Testis (tissue), 3 donors: ENCODE measurements around the gene AVP. TPM values are rescaled to one million over a fixed set of nuclear protein-coding genes. Genes with fewer than 3 reads are reported as not detected.
A peak's percentile ranks its signal among the peaks of the same experiment; 100 is the strongest.

ENCODE experiments used
- DNase-seq: peaks from one replicate; pipeline ENCODE4 v3.0.0-alpha.2; 2019
- H3K27ac ChIP-seq, 2 donors: fragments of 200-600 bp; sonication (generic); one replicate each; pipeline ENCODE4 v1.5.1; 2019
- H3K27me3 ChIP-seq: fragments of 200-600 bp; sonication (generic); one replicate; pipeline ENCODE4 v1.5.1; 2019
- H3K36me3 ChIP-seq: fragments of 200-600 bp; sonication (generic); one replicate; pipeline ENCODE4 v1.5.1; 2017; ENCODE audit warnings: low read depth; ENCODE audit errors: missing control alignments
- H3K4me1 ChIP-seq: fragments of 200-600 bp; sonication (generic); one replicate; pipeline ENCODE4 v1.5.1; 2019
- H3K4me3 ChIP-seq, 2 donors: fragments of 200-600 bp; sonication (generic); one replicate each; pipeline ENCODE4 v1.5.1; 2017 to 2019
- H3K9me3 ChIP-seq: fragments of 200-600 bp; sonication (generic); one replicate; pipeline ENCODE4 v1.5.1; 2017
- POLR2A ChIP-seq: fragments of 450-650 bp; IDR thresholded peaks from one replicate; pipeline ENCODE4 v1.6.1; 2017; ENCODE audit warnings: antibody characterized with exemption, mild to moderate bottlenecking, moderate library complexity
- WGBS, 2 donors: methylation state at CpG; one replicate each; pipeline ENCODE4 v1.1.5; 2018; 5-methylcytosine and 5-hydroxymethylcytosine counted together
- intact Hi-C: fragments of 100-400 bp; cut with DNase I; formaldehyde crosslinking; loops from one replicate; pipeline ENCODE4 v1.15.1; 2023; ENCODE audit warnings: low total_unique reads
- polyA plus RNA-seq: library from polyadenylated mRNA; stranded (reverse); fragments of 350-450 nt; fragmentation: Illumina TruSeq; extraction: RNeasy Lipid Tissue Mini Kit (QIAGEN cat#74804); gene quantifications from one replicate; pipeline ENCODE4 v1.2.3, GENCODE V29; 2014; ENCODE audit warnings: low read depth, low replicate concordance; ENCODE audit not compliant: insufficient read depth
- total RNA-seq, 2 donors: library from RNA; depleted of rRNA; stranded (reverse); fragments of >200 nt; gene quantifications; one replicate each; pipeline ENCODE4 v1.2.3, GENCODE V29; 2016
- TF ChIP-seq, protein P1 (sequence below), 3 experiments: fragments of 450-650 bp in 2 of 3; fragments of 200-600 bp in 1 of 3; sonication (generic) in 1 of 3; IDR thresholded peaks; one replicate each; pipeline ENCODE4 v1.5.1; 2016 to 2019; ENCODE audit warnings: antibody characterized with exemption in 3 of 3, mild to moderate bottlenecking in 2 of 3, moderate library complexity in 1 of 3

The AVP gene
- total and polyA plus RNA-seq, 3 donors from 2014 or later: 1.3 TPM; not detected in 2

DNA sequence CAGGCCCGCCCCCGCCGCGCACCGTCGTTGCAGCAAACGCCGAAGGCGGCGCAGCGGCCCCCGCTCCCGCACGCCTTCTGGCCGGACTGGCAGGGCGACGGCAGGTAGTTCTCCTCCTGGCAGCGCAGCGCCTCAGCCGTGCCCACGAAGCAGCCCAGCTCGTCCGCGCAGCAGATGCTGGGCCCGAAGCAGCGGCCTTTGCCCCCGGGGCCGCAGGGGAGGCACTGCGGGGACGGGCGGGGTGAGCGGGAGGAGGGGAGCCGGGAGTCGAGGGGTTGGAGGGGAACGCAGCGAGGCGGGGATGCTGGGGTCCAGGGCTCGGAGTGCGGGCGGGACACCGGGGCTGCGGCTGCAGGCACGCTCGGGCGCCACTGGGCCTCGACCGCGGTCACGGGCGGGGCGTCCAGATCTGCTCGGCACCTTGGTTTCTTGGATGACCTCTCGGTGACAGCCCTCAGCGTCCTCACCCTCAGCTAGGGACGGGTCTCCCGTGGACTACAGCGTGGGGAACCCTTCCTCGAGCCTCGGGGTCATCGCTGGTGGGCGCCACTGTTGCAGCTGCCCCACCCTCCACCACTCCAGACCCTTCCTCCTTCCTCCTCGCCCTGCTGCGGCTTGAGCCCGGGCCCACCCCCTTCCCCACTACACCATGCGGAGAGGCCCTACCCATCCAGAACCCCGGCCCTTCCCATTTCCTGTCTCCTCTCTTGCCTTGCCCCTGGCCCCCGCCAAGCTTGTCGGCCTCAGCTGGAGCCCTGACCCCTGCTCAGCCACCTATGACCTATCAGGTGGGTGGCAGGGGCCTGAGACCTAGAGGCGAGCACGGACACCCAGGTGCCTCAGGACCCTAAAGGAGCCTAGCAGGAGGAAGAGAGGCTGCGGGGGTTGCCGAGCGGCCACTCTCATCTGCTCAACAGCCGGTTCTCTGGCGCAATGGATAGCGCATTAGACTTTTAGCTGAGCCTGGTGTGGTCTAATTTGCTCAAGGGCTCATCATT lies 1.3 kb downstream of the AVP start:
- no peak for DNase-seq
- TF ChIP-seq, protein P1, sequence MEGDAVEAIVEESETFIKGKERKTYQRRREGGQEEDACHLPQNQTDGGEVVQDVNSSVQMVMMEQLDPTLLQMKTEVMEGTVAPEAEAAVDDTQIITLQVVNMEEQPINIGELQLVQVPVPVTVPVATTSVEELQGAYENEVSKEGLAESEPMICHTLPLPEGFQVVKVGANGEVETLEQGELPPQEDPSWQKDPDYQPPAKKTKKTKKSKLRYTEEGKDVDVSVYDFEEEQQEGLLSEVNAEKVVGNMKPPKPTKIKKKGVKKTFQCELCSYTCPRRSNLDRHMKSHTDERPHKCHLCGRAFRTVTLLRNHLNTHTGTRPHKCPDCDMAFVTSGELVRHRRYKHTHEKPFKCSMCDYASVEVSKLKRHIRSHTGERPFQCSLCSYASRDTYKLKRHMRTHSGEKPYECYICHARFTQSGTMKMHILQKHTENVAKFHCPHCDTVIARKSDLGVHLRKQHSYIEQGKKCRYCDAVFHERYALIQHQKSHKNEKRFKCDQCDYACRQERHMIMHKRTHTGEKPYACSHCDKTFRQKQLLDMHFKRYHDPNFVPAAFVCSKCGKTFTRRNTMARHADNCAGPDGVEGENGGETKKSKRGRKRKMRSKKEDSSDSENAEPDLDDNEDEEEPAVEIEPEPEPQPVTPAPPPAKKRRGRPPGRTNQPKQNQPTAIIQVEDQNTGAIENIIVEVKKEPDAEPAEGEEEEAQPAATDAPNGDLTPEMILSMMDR (IDR thresholded peaks at IDR 0.05): no peak
- no peak for TF ChIP-seq POLR2A
- intact Hi-C loops: no loop called here
- Histone ChIP-seq H3K4me3 (peak overlapping the region; percentile 36 to 48), H3K27me3 (no peaks in the 10 kb centered on the region), H3K4me1 (peaks cover 8% of the 10 kb centered on the region), H3K27ac (no peak overlapping the region), H3K36me3 (no peaks in the 10 kb centered on the region), H3K9me3 (no peaks in the 10 kb centered on the region)
- WGBS, 2 donors: 17 to 30% methylated on average over 24 to 60 of the region's 76 CpGs

DNA sequence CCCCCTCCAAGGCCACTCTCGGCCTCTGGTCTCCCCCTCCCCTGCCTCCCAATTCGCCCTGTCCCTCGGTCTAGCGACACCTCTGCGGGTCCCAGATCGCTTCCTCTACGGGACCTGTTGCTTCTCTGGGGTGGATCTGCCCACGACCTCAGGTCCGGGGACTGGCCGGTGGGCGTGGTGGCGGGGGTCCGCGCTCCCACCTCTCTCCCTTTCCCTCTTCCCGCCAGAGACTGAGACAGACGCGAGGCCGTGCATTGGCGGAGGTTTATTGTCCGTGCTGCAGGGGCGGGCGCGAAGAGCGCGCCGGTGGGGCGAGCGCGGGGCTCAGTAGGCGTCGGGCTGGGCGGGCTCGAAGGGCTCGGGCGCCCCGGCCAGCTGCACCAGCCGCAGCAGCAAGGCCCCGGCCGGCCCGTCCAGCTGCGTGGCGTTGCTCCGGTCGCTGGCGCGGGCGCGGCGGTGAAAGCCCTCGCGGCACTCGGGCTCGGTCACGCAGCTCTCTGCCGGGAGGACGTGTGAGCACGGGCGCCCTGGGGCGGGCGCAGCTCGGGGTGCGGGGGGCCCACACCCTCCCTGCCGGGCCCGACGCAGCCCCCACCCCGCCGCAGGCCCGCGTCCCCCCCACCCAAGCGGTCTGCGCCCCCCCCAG lies 2.1 kb downstream of the AVP start:
- WGBS, 2 donors: 7 to 24% methylated on average over 13 to 54 of the region's 71 CpGs
- TF ChIP-seq, protein P1 (IDR thresholded peaks at IDR 0.05): no peak
- TF ChIP-seq POLR2A: no peak
- Histone ChIP-seq H3K27me3 (no peaks in the 10 kb centered on the region), H3K27ac (no peak overlapping the region), H3K9me3 (no peaks in the 10 kb centered on the region), H3K4me1 (peaks cover 8% of the 10 kb centered on the region), H3K4me3 (peak overlapping the region; percentile 36 to 48), H3K36me3 (no peaks in the 10 kb centered on the region)
- intact Hi-C loops: no loop called here
- no peak for DNase-seq

DNA sequence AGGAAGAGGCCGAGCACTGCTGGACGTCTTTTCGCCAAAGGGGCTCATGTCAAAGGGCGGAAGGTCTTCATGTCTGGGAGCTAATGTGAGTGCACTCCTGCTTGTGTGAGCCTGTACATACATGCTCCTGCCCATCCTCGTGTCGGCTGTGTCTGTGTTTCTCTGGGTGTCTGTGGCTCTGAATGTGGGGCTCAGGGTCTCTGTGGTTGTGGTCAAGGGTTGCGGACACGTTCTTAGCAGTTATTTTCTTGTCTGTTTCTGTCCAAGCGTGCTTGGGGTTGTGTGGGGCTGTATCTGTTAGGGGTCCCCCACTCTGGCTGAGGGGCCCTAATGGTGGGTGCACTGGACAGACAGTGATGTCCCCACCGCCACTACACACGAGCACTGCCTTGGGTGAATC lies 2.9 kb downstream of the AVP start:
- no peak for DNase-seq
- WGBS, 2 donors: 77 to 86% methylated on average over 9 to 11 of the region's 11 CpGs
- H3K9me3 ChIP-seq: no peaks in the 10 kb centered on the region

DNA sequence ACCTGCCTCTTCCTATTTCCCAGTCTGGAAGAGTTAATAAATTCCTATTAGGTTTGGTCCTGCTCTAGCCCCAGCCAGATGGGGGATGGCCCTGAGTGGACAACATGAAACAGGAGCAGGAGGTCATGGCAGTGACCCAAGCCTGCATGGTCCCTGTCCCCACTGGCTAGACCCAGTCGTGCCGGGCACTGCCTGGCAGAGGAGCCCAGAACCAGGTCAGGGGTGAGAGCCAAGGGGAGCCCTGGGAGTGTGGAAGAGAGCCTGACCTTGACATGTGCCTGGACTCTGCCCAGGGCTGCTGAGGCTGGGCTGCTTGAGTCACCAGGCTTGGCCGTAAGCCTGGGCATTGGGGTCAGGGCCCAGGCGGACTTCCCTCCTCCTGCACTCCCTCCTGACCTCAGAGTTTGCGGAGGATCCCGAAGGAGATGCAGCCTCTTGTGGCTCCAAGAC lies 3.6 kb downstream of the AVP start:
- TF ChIP-seq, protein P1 (IDR thresholded peaks at IDR 0.05): no peak
- no peak for TF ChIP-seq POLR2A
- no peak overlapping the region for H3K27ac ChIP-seq
- no peaks in the 10 kb centered on the region for H3K9me3 ChIP-seq
- intact Hi-C loops: no loop called here
- no peak overlapping the region for H3K4me3 ChIP-seq
- DNase-seq: peak; percentile 90
- 25% methylated on average over 6 of the region's 6 CpGs for WGBS, 2 donors
- H3K36me3 ChIP-seq: no peaks in the 10 kb centered on the region
- peaks cover 8% of the 10 kb centered on the region for H3K4me1 ChIP-seq
- H3K27me3 ChIP-seq: no peaks in the 10 kb centered on the region

More for the DNA sequence above, 2.9 kb downstream of the AVP start:
- Histone ChIP-seq H3K4me1 (peaks cover 8% of the 10 kb centered on the region), H3K27me3 (no peaks in the 10 kb centered on the region), H3K4me3 (no peak overlapping the region), H3K36me3 (no peaks in the 10 kb centered on the region), H3K27ac (no peak overlapping the region)
- intact Hi-C loops: no loop called here
- no peak for TF ChIP-seq POLR2A
- TF ChIP-seq, protein P1 (IDR thresholded peaks at IDR 0.05): no peak
